Progenitor cell of endocrine pancreas (in vitro differentiated cells): ENCODE results near the gene PARD3. TPM values are rescaled to one million over a fixed set of nuclear protein-coding genes. Genes with fewer than 3 reads are reported as not detected.
A peak's percentile ranks its signal among the peaks of the same experiment; 100 is the strongest.

ENCODE experiments used
- DNase-seq: peaks from one replicate; pipeline ENCODE4 v3.0.0; 2021; ENCODE audit warnings: low spot score; ENCODE audit not compliant: unreplicated experiment
- H3K27ac Mint-ChIP-seq: 2 replicates; pipeline ENCODE4 v1.8.0; 2021; ENCODE audit warnings: mild to moderate bottlenecking, moderate library complexity, mixed read lengths
- H3K27me3 Mint-ChIP-seq: 2 replicates; pipeline ENCODE4 v1.8.0; 2021; ENCODE audit warnings: mixed read lengths
- H3K36me3 Mint-ChIP-seq: 2 replicates; pipeline ENCODE4 v1.8.0; 2022; ENCODE audit warnings: mixed read lengths; ENCODE audit not compliant: insufficient read depth
- H3K4me1 Mint-ChIP-seq: 2 replicates; pipeline ENCODE4 v1.8.0; 2021; ENCODE audit warnings: low read depth, mixed read lengths
- H3K4me3 Mint-ChIP-seq: 2 replicates; pipeline ENCODE4 v1.8.0; 2021; ENCODE audit warnings: low read depth, mild to moderate bottlenecking, moderate library complexity, mixed read lengths
- H3K9me3 Mint-ChIP-seq: 2 replicates; pipeline ENCODE4 v1.8.0; 2021; ENCODE audit warnings: low read depth, mixed read lengths
- CTCF ChIP-seq: fragments of 200-600 bp; sonication (generic); IDR thresholded peaks from one replicate; pipeline ENCODE4 v1.5.0; 2021; ENCODE audit warnings: antibody characterized with exemption, mild to moderate bottlenecking; ENCODE audit not compliant: unreplicated experiment
- total RNA-seq: library from RNA; stranded (reverse); gene quantifications from 2 replicates; pipeline ENCODE4 v1.2.1, GENCODE V29; 2021

PARD3 gene
- total RNA-seq, 1 donor from 2014 or later, result 85.3 TPM

GRCh38 chr10:34834274-34834673 is 19.2 kb upstream of the PARD3 start:
- Mint-ChIP-seq H3K27ac (no peak overlapping the region), H3K4me1 (peaks cover 2% of the 10 kb centered on the region), H3K9me3 (no peaks in the 10 kb centered on the region), H3K4me3 (no peak overlapping the region), H3K36me3 (no peaks in the 10 kb centered on the region), H3K27me3 (peaks cover 12% of the 10 kb centered on the region)
- no peak for TF ChIP-seq CTCF
- no peak for DNase-seq

- Mint-ChIP-seq H3K4me3 (no peak overlapping the region), H3K36me3 (no peaks in the 10 kb centered on the region), H3K9me3 (no peaks in the 10 kb centered on the region), H3K4me1 (peaks cover 6% of the 10 kb centered on the region), H3K27me3 (peaks cover 5% of the 10 kb centered on the region), H3K27ac (no peak overlapping the region)
- DNase-seq, result no peak
- no peak for TF ChIP-seq CTCF
Measured at GRCh38 chr10:34830217-34830822, 15.2 kb upstream of the PARD3 start.

- no peaks in the 10 kb centered on the region for H3K9me3 Mint-ChIP-seq
- H3K27me3 Mint-ChIP-seq, result peaks cover 5% of the 10 kb centered on the region
- no peak for TF ChIP-seq CTCF
- no peak overlapping the region for H3K27ac Mint-ChIP-seq
- no peaks in the 10 kb centered on the region for H3K36me3 Mint-ChIP-seq
- no peak overlapping the region for H3K4me3 Mint-ChIP-seq
- DNase-seq, result no peak
- H3K4me1 Mint-ChIP-seq, result peaks cover 8% of the 10 kb centered on the region
Measured at GRCh38 chr10:34826857-34827766, 12.0 kb upstream of the PARD3 start.

GRCh38 chr10:34826221-34826620 is 11.1 kb upstream of the PARD3 start:
- peak; percentile 28 for TF ChIP-seq CTCF
- H3K9me3 Mint-ChIP-seq, result no peaks in the 10 kb centered on the region
- H3K36me3 Mint-ChIP-seq, result no peaks in the 10 kb centered on the region
- H3K4me3 Mint-ChIP-seq, result no peak overlapping the region
- no peak overlapping the region for H3K27ac Mint-ChIP-seq
- H3K27me3 Mint-ChIP-seq, result peaks cover 5% of the 10 kb centered on the region
- peaks cover 8% of the 10 kb centered on the region for H3K4me1 Mint-ChIP-seq
- DNase-seq, result no peak

GRCh38 chr10:34825414-34825813 is 10.3 kb upstream of the PARD3 start:
- H3K27me3 Mint-ChIP-seq, result peaks cover 3% of the 10 kb centered on the region
- no peaks in the 10 kb centered on the region for H3K36me3 Mint-ChIP-seq
- peak overlapping the region; percentile 26 for H3K27ac Mint-ChIP-seq
- no peaks in the 10 kb centered on the region for H3K9me3 Mint-ChIP-seq
- DNase-seq, result no peak
- no peak for TF ChIP-seq CTCF
- peaks cover 7% of the 10 kb centered on the region for H3K4me1 Mint-ChIP-seq
- H3K4me3 Mint-ChIP-seq, result no peak overlapping the region
